OCI-LY7 (cell line): ENCODE measurements around the gene AOPEP. TPM values are rescaled to one million over a fixed set of nuclear protein-coding genes. Genes with fewer than 3 reads are reported as not detected.

ENCODE experiments used
- BruUV-seq: library from RNA; stranded (reverse); fragments of 400-500 nt; replicated peaks from 2 replicates; lab custom pipeline; 2021; lab: Mats Ljungman, UMichigan
- CTCF ChIA-PET: fragments of 300-600 bp; sonication (Branson Sonifier 250); formaldehyde crosslinking; loops from one replicate; lab custom pipeline; 2022; ENCODE audit warnings: antibody characterized with exemption; ENCODE audit not compliant: unreplicated experiment; lab: Charles Lee
- POLR2A ChIA-PET: fragments of 300-600 bp; sonication (Branson Sonifier 250); formaldehyde crosslinking; loops from one replicate; lab custom pipeline; 2022; ENCODE audit warnings: antibody characterized with exemption; lab: Charles Lee
- DNase-seq: peaks from one replicate; pipeline ENCODE4 v3.0.0-alpha.2; 2015; ENCODE audit warnings: low spot score
- H2AFZ ChIP-seq: fragments of 200-600 bp; sonication (generic), shearing (Covaris generic); 2 replicates; pipeline ENCODE4 v1.6.1; 2014; ENCODE audit warnings: mild to moderate bottlenecking, antibody characterized with exemption, low read length, moderate library complexity
- H3K27ac ChIP-seq: fragments of 200-600 bp; sonication (generic); 2 replicates; pipeline ENCODE4 v1.5.1; 2014; ENCODE audit warnings: mixed run types, low read depth, mild to moderate bottlenecking, moderate library complexity, low read length, inconsistent platforms; ENCODE audit not compliant: poor library complexity, severe bottlenecking
- H3K36me3 ChIP-seq: fragments of 200-600 bp; sonication (generic); 2 replicates; pipeline ENCODE4 v1.6.1; 2014; ENCODE audit warnings: mild to moderate bottlenecking, antibody characterized with exemption, low read length, moderate library complexity, mixed read lengths; ENCODE audit not compliant: insufficient read depth
- H3K4me1 ChIP-seq: fragments of 200-600 bp; sonication (generic); 2 replicates; pipeline ENCODE4 v1.5.1; 2014; ENCODE audit warnings: mild to moderate bottlenecking, low read length; ENCODE audit not compliant: insufficient read depth, poor library complexity, severe bottlenecking
- H3K4me2 ChIP-seq: fragments of 200-600 bp; sonication (generic); 2 replicates; pipeline ENCODE4 v1.6.1; 2014; ENCODE audit warnings: mild to moderate bottlenecking, low read length
- H3K4me3 ChIP-seq: fragments of 200-600 bp; sonication (generic); 2 replicates; pipeline ENCODE4 v1.5.1; 2014; ENCODE audit warnings: mild to moderate bottlenecking, low read depth, low read length; ENCODE audit not compliant: poor library complexity, severe bottlenecking
- H3K79me2 ChIP-seq: fragments of 200-600 bp; sonication (generic); 2 replicates; pipeline ENCODE4 v1.6.1; 2016; ENCODE audit warnings: low read depth, mild to moderate bottlenecking, low read length, moderate library complexity, mixed read lengths; ENCODE audit not compliant: insufficient read depth
- H3K9me2 ChIP-seq: fragments of 200-600 bp; sonication (generic); 2 replicates; pipeline ENCODE4 v1.6.1; 2016; ENCODE audit warnings: mild to moderate bottlenecking, low read length, mixed read lengths; ENCODE audit not compliant: insufficient read depth
- H3K9me3 ChIP-seq: fragments of 200-600 bp; sonication (generic); 2 replicates; pipeline ENCODE4 v1.6.1; 2014; ENCODE audit warnings: mild to moderate bottlenecking, mixed run types, low read length, mixed read lengths
- H4K20me1 ChIP-seq: fragments of 200-600 bp; sonication (generic); 2 replicates; pipeline ENCODE4 v1.6.1; 2014; ENCODE audit warnings: mild to moderate bottlenecking, antibody characterized with exemption, low read length, moderate library complexity, mixed read lengths; ENCODE audit not compliant: insufficient read depth
- CTCF ChIP-seq: fragments of 200-600 bp; sonication (generic); conservative IDR thresholded peaks from 2 replicates; pipeline ENCODE4 v1.5.1; 2014; ENCODE audit warnings: mild to moderate bottlenecking, antibody characterized with exemption, low read length, moderate library complexity, mixed read lengths
- EZH2phosphoT487 ChIP-seq: fragments of 200-600 bp; sonication (generic); IDR thresholded peaks from 2 replicates; pipeline ENCODE4 v1.6.1; 2018; ENCODE audit warnings: low read depth, borderline replicate concordance, mild to moderate bottlenecking, mixed run types, antibody characterized with exemption, low read length, moderate library complexity, mixed read lengths
- intact Hi-C: fragments of 100-400 bp; cut with micrococcal nuclease; formaldehyde crosslinking; loops from one replicate; pipeline ENCODE4 v1.10.0; 2022; ENCODE audit not compliant: unreplicated experiment
- total RNA-seq, 2 experiments: library from RNA; depleted of rRNA in 1 of 2; stranded (reverse); fragments of >200 nt in 1 of 2; shearing (Covaris generic) in 1 of 2; gene quantifications; 2 replicates each; pipeline ENCODE4 v1.2.3, GENCODE V29; 2014 to 2022

The AOPEP gene
- total RNA-seq, 2 experiments from 2014 or later, result 17.3 to 24.3 TPM

DNA sequence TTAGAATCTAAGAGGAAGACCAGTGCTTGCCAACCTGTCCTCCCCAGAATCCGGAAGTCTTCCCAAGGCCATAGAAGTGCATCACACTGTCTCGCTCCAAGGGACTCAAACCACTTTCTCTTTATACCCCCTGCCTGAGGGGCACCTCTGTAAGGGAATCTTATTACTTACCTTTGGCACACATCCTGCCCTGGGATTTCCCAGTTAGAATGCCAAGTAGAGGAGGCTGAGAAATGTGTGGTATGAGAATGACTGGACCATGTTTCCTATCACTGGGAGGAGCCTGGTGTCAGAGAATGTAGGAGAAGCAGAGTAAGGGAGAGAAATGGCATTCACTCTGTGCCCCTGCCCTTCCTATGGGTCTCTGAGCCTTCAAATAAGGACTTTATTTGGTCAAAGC, 85.8 kb downstream of the AOPEP start:
- no peak overlapping the region for H3K27ac ChIP-seq
- H3K79me2 ChIP-seq, result no peaks in the 10 kb centered on the region
- no peak for TF ChIP-seq CTCF
- TF ChIP-seq EZH2phosphoT487, result no peak
- DNase-seq, result no peak
- no peaks in the 10 kb centered on the region for H3K9me3 ChIP-seq
- no peak overlapping the region for H3K4me2 ChIP-seq
- CTCF ChIA-PET, result no interaction called here
- H3K4me1 ChIP-seq, result no peaks in the 10 kb centered on the region
- POLR2A ChIA-PET, result interaction anchor here (0.8 to 1.2 kb wide), 2 partner anchors 13 to 36 kb away, joined by 3 to 5 read pairs; no protein-coding TSS in a partner anchor
- H3K4me3 ChIP-seq, result no peak overlapping the region
- BruUV-seq, result no TSS peak
- no peaks in the 10 kb centered on the region for H3K9me2 ChIP-seq
- H3K36me3 ChIP-seq, result peaks cover 4% of the 10 kb centered on the region; the same call in 1 of the 2 replicates
- intact Hi-C loops, result no loop called here
- no peak overlapping the region for H2AFZ ChIP-seq
- H4K20me1 ChIP-seq, result no peaks in the 10 kb centered on the region

GRCh38 chr9:94813379-94813778, 86.9 kb downstream of the AOPEP start:
- CTCF ChIA-PET, result no interaction called here
- H3K9me3 ChIP-seq, result no peaks in the 10 kb centered on the region
- no peak overlapping the region for H3K4me2 ChIP-seq

More at GRCh38 chr9:94813379-94813778, 86.9 kb downstream of the AOPEP start:
- H3K27ac ChIP-seq, result no peak overlapping the region
- no peaks in the 10 kb centered on the region for H3K36me3 ChIP-seq
- POLR2A ChIA-PET, result interaction anchor here (1.2 kb wide), 1 partner anchor 12 kb away, joined by 5 read pairs; no protein-coding TSS in a partner anchor
- H2AFZ ChIP-seq, result no peak overlapping the region
- BruUV-seq, result no TSS peak
- H3K4me1 ChIP-seq, result no peaks in the 10 kb centered on the region
- no peak for DNase-seq
- intact Hi-C loops, result no loop called here
- TF ChIP-seq CTCF, result no peak
- H4K20me1 ChIP-seq, result no peaks in the 10 kb centered on the region
- no peaks in the 10 kb centered on the region for H3K79me2 ChIP-seq
- H3K4me3 ChIP-seq, result no peak overlapping the region
- no peaks in the 10 kb centered on the region for H3K9me2 ChIP-seq
